ENCODE data around the gene DENND1A. TPM values are rescaled to one million over a fixed set of nuclear protein-coding genes. Genes with fewer than 3 reads are reported as not detected.
A peak's percentile ranks its signal among the peaks of the same experiment; 100 is the strongest.

The DENND1A gene
- total RNA-seq, 1 experiment from 2014 or later: 45.3 TPM

DNA sequence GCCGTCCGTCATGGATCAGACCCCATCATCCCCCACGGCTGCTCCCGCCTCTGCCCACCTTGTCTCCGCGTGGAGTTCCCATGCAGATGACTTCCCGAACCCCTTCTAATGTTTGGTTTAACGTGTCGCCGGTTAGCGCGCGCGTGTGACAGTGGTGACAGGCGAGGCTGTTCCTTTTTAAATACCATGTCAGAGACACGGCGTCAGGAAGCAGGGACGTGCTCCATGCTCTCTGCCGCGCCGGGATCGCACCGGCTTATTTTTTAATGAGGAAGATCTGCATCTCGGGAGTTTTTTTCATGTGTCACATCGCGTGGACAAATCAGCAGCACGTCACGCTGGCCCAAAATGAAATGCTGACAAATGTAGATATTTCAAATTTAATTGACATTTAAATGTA, 538.0 kb downstream of the DENND1A start:
- in situ Hi-C loops (cut with HindIII; ENCODE audit: low sequenced_read_pairs): no loop called here
- DNase-seq (ENCODE audit: low spot score): no peak

DNA sequence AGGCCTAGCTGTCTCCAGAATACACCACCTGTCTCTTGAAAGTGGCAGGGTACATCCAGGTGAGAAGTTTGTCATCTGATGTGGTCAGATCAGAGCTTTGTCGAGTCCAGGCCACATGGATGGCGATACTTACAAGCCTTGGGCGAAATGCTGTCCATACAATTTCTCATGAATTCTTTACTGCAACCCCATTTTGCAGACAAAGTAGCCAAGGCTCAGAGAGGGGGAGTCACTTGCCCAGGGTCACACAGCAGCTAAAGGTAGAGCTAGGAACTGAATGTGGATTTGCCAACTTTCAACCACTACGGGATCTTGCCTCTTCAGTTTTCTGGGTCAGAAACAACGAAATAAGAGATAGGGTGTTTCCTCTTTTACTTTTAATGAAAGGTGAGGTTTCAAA, 538.7 kb downstream of the DENND1A start:
- DNase-seq (ENCODE audit: low spot score): no peak
- in situ Hi-C loops (cut with HindIII; ENCODE audit: low sequenced_read_pairs): no loop called here

DNA sequence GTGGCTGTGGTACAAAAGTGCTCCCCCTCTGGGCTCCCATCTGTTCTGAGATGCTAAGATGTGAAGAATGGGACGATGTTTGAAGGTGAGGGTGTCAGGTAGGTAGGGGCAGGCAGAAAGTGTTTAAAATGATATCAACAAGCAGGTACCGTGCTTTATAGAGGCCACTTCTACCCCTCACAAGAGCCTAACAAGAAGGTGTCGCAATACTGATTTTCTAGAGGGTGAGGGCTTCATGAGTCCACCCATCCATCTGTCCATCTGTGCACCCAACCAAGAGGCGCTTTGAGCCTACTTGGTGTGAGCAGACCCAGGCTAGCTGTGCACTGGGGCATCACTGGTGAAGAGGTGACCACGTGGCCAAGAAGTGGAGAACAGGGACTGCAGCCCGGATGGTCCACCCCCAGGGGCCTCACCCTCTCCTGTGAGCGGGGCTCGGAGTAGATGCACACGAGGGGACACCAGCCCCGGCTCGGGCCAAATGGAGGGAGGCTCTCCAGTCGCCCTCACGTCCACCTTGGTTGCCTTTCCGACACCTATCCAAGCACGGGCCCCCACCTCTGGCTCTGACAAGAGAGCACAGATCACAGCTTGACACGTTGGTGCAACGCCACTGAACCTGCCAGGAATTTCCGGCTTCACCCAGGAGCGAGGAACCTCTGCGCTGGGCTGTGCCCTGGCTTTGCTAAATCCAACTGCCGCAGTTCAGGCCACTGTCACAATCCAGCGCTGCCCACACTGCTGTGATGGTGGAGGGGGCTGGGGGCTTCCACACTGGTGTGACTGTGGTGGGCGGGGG, 539.4 kb downstream of the DENND1A start:
- no peak for DNase-seq (ENCODE audit: low spot score)
- in situ Hi-C loops (cut with HindIII; ENCODE audit: low sequenced_read_pairs): no loop called here

DNA sequence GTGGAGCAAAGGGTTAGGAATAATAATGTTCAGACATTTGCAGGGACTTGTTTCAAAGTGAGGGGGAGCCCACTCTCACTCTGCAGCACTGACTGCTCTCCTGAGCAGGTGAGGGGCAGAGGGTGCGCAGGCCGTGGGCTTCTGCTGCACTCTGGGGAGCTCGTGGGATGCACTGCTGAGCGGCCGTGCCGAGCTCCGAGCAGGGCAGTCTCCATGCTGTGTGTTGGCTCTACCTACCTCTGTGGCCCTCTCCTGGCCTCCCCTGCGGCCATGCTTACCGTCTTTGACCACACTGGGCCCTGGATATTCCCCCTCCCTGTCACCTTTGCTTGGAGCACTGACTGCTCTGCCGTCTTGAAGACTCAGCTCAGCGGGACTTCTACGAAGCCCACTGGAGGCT, 540.2 kb downstream of the DENND1A start:
- in situ Hi-C loops (cut with HindIII; ENCODE audit: low sequenced_read_pairs): no loop called here
- DNase-seq (ENCODE audit: low spot score): no peak

DNA sequence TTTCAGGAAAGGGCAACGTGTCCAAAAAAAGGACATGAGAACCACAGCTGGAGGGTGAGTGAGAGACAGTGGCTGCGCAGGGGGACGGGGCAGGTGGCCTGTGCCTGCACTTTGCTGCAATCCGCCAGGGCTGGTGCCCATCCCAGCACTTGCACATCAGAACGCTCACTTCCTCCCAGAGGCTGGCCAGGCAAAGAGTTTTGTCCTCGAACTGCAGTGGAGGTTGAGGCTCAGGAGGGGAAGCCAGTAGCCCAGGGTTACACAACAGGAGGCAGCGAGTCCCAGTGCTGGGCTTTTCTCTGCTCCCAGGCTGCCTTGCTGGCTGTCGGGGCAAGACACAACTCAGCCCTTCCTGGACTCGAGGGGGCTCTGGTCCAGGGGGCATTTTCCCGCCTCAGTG, 540.9 kb downstream of the DENND1A start:
- in situ Hi-C loops (cut with HindIII; ENCODE audit: low sequenced_read_pairs): no loop called here

DNA sequence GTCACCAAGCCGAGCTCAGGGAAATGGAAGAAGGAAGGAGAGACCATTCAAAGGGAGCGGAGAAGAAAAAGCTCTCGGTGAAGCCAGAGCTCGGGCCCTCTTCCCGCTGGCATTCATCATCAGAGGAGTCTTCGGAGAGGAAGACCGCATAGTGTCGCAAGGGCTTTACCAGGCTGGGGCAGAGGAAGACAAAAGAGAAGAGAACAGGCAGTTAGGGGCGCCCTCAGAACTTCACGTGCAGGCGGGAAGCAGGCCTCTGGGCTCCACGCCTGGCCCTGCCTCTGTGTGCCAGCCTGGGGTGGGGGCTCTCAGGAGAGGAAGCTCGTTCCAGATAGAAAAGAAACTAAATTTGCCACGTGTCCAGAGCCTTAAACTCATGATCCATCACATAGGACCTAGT, 542.2 kb downstream of the DENND1A start:
- no peak for DNase-seq (ENCODE audit: low spot score)
- in situ Hi-C loops (cut with HindIII; ENCODE audit: low sequenced_read_pairs): no loop called here

More for the DNA sequence above, 540.9 kb downstream of the DENND1A start:
- no peak for DNase-seq (ENCODE audit: low spot score)

DNA sequence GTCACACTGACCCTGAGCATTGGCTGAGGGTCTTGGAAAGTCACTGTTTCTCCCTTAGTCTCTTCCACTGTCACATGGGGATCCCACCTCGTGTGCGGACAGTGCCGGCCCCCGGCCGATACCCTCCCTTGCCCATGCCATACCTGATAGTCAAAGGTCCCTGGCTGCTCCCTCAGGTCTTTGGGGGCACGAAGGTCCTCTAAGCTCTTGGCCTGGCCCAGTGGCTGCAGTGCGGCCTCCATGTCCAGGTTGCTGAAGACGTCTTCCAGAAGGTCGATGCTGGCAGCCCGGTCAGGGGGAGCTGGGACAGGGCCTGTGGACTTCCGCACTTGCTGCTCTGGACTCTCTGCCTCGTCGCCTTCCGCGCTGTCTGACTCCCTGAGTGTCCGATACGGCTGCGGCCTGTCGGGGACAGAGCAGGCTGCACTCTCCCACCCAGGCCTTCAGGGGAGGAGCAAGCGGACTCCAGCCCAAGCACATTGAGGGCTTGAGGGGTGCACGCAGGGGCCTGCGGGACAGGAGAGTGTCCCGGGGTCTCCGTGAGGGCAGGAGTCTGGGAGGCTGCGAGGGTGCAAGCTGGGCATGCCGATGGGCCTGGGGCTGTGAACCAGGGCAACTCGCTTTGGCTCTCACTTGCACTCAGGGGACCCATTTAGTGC, 546.3 kb downstream of the DENND1A start:
- no peak for DNase-seq (ENCODE audit: low spot score)
- in situ Hi-C loops (cut with HindIII; ENCODE audit: low sequenced_read_pairs): no loop called here

DNA sequence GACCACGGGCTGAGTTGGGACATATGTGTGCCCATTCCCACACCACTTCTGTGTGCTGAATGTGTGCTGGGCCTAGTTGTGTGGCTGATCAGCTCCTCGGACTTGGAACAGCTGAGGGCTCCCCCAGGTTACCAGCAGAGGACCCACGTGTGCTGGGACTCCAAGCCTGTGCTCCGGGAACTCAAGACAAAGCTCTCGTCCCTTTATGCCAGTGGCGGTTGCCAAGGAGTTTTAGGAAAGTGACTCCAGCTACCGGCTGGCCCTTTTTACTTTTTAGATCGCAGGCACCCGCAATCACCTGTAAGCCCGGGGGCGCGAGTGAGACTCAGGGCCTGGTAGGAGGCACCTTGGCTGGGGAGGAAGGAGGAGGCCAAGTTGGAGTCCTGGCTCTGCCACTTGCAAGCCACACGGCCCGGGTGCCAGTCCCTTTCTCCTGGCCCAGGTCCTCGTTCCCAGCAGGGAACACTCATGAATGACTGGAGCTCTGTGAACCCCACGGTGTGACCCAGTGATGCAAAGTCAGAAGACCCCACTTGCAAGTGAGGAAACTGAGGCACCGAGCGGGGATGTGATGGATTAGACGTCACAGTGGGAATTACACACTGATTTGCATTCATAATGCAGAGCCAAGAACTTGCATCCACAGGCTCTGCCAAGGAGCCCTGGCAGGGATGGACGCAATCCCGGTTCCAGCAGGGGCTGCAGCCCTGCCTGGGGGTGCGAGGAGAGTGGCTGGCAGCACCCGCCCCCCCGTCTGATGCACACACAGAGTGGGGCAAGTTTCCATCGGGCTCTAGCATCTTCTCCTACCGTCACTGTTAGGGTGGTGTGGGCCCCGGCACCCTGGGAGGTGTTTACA, 547.0 kb downstream of the DENND1A start:
- in situ Hi-C loops (cut with HindIII; ENCODE audit: low sequenced_read_pairs): no loop called here
- DNase-seq (ENCODE audit: low spot score): peak; percentile 19

DNA sequence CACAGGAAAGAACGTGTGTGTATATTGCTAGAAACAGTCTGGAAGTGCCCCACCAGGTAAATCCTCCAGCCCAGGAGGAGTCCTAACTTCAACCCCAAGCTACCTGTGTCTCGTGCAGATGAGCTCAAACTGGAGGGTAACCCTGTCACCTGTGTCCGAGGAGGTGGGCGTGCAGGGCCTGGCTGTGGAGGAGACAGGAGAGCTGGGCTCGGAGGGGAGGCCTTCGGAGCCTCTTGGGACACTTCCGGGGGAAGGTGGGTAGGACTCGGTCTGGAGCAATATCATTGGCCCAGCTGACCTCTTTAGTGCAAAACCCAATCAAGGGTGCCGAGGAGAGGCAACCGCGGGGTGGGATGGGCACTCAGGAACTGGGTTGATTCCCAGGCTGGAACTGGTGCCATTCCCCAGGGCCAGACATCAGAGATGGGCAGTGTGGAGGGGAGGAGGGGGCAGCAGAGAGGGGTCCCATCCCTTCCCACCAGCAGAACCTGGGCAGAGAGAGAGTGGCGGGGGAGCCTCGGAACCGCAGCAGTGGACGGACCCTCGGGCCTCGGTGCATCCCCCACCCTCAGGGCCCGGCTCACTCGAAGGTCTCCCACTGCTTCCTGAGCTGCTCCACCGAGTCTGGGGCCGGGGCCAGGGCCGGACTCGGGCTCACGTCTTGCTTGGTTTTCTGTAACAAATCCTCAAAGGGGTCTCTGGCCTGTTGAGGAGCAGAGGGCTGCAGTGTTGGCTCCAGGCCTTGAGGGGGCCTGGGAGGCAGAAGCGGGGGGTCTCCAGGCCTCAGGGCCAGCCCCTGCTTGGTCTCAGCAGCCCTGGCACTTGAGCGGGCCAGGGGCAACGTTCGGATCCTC, 548.8 kb downstream of the DENND1A start:
- DNase-seq (ENCODE audit: low spot score): no peak
- in situ Hi-C loops (cut with HindIII; ENCODE audit: low sequenced_read_pairs): no loop called here

DNA sequence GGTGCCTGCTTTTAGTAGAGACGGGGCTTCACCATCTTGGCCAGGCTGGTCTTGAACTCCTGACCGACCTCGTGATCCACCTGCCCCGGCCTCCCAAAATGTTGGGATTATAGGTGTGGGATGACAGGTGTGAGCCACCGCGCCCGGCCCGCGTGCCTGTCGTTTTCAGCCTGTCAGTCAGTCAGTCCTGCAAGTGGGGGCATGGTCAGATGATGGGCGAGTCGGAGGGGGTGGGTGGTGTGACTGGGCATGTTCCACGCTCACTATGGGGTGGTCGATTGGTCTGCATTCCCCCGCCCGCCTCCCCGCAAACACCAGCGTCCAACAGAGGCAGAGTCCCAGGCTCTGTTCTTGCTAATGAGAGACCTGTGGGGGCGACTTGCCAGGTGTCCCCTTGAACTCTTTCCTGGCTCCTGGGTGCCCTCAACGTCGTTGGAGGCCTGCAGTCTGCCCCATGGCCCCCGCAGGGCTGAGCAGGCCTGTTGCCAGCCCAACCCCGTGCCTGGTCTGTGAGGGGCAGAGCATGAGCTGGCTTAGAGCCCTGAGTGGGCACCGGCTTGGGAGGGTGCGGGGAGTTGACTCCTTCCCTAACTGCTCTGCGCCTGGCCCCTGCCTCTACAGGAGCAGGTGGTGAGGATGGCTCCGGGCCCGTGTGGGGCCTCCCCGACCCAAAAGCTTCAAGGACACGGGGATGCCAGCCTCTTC, 550.8 kb downstream of the DENND1A start:
- in situ Hi-C loops (cut with HindIII; ENCODE audit: low sequenced_read_pairs): no loop called here
- no peak for DNase-seq (ENCODE audit: low spot score)

DNA sequence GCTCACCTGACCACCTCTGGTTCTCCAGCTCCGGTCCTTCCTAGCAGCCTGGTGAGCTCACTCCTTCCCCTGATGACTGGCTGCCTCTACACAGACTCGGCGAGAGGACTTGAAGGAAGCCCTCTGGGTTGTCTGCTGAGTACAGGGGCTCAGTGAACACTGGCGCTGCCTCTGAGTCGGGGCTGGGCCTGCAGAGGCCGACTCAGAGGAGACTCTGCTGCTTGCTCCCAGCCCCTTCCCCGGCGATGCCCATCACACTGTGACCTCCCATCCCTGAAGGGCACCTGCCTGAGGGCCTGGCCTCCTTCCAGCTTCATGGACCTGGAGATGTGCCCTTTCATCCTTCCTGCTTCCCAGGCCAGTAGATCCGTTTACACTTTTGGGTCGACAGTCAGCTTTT, 551.9 kb downstream of the DENND1A start:
- no peak for DNase-seq (ENCODE audit: low spot score)
- in situ Hi-C loops (cut with HindIII; ENCODE audit: low sequenced_read_pairs): no loop called here

DNA sequence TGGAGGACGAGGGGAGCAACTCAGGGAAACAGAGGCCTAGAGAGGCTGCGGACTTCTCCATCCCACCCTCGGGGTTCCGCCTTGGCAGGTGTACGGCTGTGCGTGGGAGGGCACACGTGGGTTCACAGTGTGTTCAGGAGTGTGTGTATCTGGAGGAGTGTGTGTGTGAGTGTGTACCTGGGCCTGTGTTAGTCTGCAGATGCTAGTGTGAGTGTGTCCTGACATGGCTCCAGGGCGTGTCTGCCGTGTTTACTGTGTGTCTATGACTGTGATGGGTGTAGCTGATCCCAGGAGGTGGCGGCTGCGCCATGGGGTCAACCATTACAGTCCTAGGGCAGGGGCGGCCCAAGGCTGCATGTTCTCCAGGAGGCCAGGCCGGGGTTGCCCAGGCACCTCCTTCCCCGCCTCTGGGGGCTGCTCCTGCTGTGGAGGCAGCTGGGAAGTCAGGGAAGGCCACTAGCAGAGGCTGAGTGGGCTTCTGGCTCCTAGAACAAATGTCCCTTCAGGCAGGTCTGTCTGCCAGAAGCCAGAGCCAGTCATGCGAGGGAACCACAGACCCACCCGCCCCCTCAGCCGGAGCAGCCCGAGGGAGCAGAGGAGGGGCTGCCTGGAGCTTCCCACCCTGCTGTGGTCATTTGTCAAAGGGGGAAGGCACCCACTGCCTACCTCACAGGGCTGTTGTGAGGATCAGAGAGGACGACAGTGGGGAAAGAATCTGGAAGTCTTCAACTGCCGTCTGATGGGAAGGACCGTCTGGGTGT, 552.5 kb downstream of the DENND1A start:
- in situ Hi-C loops (cut with HindIII; ENCODE audit: low sequenced_read_pairs): no loop called here
- no peak for DNase-seq (ENCODE audit: low spot score)

DNA sequence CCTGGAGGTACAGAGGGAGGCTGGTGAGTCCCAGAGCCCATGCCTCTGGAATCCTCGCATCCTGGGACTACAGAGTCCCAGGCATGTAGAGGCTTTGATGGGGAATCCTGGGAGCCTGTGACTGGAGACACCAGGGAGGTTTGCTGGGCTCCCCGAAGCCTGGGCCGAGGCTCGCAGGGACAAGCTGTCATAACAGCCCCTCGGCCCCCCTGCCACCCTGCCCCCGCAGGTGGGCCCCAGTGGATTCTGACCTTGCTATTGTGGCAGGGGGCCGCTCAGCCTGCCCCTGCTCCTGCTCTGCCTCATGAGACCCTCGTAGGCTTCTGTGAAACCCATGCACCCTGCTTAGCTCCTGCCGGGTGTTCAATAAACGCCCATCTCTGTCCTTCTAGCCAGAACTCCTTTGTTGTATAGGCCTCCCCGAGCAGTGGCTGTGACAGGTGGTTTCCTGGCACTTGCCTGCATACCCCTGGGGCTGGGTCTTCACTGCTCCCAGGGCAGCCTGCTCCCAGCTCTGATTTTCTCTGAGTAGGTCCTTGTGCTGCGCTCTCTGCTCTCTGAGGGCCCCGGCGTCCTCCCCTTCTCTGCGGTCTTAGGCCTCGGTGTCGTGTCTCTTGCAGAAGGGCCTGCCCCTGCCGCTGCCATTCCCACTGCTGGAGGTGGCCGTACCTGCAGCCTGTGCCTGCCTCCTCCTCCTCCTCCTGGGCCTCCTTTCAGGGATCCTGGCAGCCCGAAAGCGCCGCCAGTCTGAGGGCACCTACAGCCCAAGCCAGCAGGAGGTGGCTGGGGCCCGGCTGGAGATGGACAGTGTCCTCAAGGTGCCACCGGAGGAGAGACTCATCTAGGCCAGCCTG, 553.5 kb downstream of the DENND1A start:
- no peak for DNase-seq (ENCODE audit: low spot score)
- in situ Hi-C loops (cut with HindIII; ENCODE audit: low sequenced_read_pairs): no loop called here

DNA sequence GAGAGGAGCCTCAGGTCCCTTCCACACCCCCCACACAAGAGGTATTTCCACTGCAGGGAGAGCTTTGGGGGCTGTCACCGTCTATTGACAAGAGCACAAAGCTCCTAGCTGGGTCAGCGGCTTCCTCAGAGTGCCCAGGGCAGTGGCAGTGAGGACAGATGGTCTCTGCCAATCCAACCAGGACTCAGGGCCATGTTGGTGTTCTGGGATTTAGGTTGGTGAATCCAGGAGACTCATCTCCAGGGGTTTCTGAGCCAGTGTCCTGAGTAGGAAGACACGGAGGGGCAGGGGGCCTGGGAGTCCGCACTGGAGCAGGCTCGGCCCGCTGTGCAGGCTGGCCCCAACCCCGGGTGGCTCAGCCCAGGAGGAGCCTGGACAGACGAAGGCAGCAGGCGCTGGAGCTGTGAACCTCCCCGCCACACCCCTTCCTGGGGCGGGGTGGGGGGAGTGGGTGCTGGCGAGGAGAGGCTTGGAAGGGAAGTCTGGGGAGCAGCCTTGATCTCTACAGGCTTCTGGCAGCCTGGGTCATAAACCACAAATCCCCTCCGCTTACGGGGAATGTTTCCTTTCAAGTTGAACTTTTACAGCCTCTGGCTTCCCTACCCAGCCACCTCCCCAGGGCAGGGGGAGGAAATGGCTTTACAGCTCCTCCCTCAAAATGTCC, 554.3 kb downstream of the DENND1A start:
- DNase-seq (ENCODE audit: low spot score): peak; percentile 19
- in situ Hi-C loops (cut with HindIII; ENCODE audit: low sequenced_read_pairs): no loop called here

DNA sequence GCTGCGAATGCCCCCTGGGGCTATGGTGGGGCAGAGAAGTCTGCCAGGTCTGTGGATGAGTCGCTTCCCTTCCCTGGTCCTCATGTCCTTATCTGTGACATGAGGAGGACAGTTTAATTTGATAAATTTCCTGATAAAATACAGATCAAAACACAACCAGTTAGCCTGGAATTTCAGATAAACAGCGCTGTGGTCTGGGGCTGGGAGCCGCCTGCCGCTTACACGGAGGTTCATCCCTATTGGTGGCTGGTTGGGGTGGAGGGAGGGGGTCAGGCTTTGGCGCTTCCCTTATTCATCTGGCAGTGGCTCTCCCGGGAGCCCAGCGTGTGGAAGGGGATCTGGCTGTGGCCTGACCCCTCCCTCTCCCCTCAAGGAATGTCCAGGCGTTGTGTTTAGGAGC, 556.0 kb downstream of the DENND1A start:
- in situ Hi-C loops (cut with HindIII; ENCODE audit: low sequenced_read_pairs): no loop called here
- DNase-seq (ENCODE audit: low spot score): no peak

DNA sequence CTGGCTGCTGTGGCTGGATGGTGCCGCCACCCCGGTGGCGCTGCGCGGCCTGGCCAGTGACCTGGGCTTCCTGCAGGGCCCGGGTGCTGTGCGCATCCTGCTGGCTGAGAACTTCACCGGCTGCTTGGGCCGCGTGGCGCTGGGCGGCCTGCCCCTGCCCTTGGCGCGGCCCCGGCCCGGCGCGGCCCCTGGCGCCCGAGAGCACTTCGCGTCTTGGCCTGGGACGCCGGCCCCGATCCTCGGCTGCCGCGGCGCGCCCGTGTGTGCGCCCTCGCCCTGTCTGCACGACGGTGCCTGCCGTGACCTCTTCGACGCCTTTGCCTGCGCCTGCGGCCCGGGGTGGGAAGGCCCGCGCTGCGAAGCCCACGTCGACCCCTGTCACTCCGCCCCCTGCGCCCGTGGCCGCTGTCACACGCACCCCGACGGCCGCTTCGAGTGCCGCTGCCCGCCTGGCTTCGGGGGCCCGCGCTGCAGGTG, 556.4 kb downstream of the DENND1A start:
- in situ Hi-C loops (cut with HindIII; ENCODE audit: low sequenced_read_pairs): no loop called here
- no peak for DNase-seq (ENCODE audit: low spot score)
